OCI-LY7 (cell line): Measurements from ENCODE around the gene PKP1.

Experiments
- EZH2phosphoT487 ChIP-seq: fragments of 200-600 bp; sonication (generic); IDR thresholded peaks from 2 replicates; pipeline ENCODE4 v1.6.1; 2018; ENCODE audit warnings: low read depth, borderline replicate concordance, mild to moderate bottlenecking, mixed run types, antibody characterized with exemption, low read length, moderate library complexity, mixed read lengths
- TF ChIP-seq, protein P1 (sequence below): fragments of 200-600 bp; sonication (generic); conservative IDR thresholded peaks from 2 replicates; pipeline ENCODE4 v1.5.1; 2014; ENCODE audit warnings: mild to moderate bottlenecking, antibody characterized with exemption, low read length, moderate library complexity, mixed read lengths

DNA sequence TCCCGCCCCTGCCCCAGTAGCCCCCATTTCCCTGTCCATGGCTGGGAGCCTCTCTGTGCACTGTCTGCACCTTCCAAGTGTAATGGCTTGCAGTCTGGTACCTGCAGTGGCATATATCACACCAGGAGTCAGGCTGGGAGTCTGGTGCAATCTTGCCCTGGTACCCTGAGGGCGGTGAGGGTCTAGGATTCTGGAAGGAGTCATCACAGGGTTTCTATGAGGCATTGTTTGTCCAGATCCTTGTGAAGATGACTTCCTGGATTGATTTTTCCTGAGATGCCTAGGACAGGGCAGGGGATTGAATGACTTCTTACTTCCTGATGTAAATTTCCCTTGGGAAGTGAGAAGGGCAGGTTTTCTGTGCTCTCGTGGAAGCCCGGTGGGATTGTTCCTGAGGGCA is 5.9 kb upstream of the PKP1 start:
- TF ChIP-seq, protein P1, sequence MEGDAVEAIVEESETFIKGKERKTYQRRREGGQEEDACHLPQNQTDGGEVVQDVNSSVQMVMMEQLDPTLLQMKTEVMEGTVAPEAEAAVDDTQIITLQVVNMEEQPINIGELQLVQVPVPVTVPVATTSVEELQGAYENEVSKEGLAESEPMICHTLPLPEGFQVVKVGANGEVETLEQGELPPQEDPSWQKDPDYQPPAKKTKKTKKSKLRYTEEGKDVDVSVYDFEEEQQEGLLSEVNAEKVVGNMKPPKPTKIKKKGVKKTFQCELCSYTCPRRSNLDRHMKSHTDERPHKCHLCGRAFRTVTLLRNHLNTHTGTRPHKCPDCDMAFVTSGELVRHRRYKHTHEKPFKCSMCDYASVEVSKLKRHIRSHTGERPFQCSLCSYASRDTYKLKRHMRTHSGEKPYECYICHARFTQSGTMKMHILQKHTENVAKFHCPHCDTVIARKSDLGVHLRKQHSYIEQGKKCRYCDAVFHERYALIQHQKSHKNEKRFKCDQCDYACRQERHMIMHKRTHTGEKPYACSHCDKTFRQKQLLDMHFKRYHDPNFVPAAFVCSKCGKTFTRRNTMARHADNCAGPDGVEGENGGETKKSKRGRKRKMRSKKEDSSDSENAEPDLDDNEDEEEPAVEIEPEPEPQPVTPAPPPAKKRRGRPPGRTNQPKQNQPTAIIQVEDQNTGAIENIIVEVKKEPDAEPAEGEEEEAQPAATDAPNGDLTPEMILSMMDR: no peak
- no peak for TF ChIP-seq EZH2phosphoT487
